ENCODE data around the gene IMPA2.

GRCh38 chr18:12079491-12080237 lies 98.4 kb downstream of the IMPA2 start:
- TF ChIP-seq GATA2 (IDR thresholded peaks at IDR 0.05; ENCODE audit: low read depth, low read length) (no peak), GATA3 (IDR thresholded peaks at IDR 0.05; ENCODE audit: low read depth, low read length) (no peak)

Measured in SH-SY5Y (cell line).